Stimulated activated CD4-positive, alpha-beta T cell treated with anti-CD3 and anti-CD28 coated beads, Interleukin-2, amount 100 ng/mL, for 4 hours (primary cell): Measurements from ENCODE around the gene TBK1.

Source experiments
- DNase-seq: peaks from one replicate; pipeline ENCODE4 v3.0.0-alpha.2; 2020; ENCODE audit warnings: low read depth

TBK1 gene

DNA sequence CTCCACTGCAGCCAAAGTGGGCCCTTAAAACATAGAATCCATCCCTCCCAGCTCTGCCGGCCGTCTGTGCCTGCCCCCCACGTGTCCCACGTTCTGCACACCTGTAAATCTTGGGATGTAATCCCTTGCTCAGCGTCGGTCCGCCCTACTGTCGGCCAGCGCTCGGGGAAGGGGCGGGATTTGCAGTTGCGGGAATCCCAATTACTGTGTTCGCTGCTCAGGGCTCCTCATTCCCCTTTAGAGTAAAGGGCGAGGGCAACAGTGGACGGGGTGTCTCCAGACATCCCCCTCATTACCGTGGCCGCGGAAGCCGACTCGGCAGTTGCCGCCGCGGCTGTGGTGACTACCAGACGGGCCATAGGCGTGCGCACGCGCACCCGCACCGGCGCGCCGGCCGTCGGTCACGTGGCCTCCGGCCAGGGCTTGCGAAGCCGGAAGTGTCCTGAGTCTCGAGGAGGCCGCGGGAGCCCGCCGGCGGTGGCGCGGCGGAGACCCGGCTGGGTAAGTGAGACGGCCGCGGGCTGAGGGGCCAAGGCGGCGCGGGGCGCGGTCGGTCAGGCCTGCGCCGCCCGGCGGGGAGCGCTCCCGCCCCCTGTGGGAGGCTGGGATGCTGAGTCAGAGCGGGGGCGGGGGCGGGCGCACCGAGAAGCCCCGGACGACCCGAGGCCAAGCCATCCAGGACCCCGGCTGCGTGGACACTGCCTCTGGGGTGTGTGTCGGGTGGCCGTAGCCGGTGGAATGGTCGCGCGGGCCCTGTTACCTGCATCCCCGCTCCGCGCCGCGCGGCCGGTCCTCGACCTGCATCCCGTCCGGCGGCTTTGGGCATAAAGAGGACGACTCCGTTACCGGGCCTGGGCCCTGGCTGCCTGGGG lies at the start of gene TBK1:
Gene TBK1, plus strand, starts transcription at position 434 of the 872 bp plus-strand sequence. CDS start 3,751 bp downstream, outside the sequence.
- peak; percentile 39 for DNase-seq

- no peak for DNase-seq
Observed at GRCh38 chr12:64402181-64402580, 49.7 kb upstream of the TBK1 start.

DNA sequence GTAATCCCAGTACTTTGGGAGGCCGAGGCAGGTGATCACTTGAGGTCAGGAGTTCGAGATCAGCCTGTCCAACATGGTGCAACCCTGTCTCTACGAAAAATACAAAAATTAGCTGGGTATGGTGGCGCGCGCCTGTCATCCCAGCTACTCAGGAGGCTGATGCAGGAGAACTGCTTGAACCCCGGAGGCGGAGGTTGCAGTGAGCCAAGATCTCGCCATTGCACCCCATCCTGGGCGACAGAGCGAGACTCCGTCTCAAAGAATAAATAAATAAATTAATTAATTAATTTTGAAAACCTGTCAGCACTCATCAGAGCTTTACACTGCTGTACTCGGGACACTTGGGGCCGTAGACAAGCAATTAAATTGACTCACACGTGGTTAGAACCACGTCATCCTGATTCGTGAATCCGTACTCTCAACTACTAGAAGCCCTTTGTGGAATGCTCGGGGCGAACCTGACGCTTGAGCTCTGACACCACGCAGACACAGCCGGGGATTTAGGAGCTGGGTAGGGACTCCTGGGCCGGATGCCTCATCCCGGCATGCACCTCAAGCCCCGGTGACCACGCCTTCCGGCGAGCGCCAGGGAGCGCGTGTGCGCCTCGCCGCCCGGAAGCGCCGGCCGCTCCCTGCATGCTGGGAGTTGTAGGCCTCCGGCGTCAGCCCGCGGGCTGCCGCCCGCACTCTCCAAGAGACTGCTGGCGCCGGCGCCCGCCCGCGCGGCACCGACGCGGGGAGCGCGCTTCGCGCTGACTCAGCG lies 48.0 kb upstream of the TBK1 start, which contains the start of gene XPOT:
Gene XPOT, plus strand, starts transcription at position 686 of the 763 bp plus-strand sequence. CDS start 5,644 bp downstream, outside the sequence.
- DNase-seq = peak; percentile 92

GRCh38 chr12:64404470-64405256 lies 47.3 kb upstream of the TBK1 start:
- peak; percentile 75 for DNase-seq

DNA sequence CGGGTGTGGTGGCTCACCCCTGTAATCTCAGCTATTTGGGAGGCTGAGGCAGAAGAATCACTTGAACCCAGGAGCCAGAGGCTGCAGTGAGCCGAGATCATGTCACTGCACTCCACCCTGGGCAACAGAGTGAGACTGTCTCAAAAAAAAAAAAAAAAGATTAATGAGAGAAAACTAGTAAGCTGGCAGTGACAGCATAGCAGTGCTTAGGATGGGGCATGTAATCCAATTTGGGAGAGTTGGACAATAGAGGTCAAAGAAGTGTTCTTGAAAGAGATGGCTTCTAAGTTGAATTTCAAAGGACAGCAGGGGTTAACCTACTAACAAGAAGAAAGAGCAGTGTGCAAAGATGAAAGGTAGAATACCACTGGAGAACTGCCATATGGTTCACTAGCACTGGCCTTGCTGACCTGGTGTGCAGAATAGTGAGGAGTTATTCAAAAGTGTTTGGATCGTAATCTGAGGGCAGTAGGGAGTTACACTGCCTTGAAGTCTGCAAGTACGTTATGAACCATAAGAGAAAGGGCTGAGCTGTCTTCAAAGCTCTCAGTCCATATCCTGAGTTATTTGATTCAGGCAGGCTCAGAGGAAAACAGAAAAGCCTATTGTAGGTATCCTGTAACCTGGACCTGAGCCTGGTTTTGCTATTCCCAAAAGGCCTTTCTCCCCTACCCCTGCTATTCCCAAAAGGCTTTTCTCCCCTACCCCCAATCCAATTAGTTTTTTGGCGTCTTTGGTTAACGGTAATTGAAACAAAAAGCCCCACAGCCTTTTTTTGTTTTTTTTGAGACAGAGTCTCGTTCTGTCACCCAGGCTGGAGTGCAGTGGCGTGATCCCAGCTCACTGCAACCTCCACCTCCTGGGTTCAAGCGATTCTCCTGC lies 44.3 kb upstream of the TBK1 start:
- no peak for DNase-seq

DNA sequence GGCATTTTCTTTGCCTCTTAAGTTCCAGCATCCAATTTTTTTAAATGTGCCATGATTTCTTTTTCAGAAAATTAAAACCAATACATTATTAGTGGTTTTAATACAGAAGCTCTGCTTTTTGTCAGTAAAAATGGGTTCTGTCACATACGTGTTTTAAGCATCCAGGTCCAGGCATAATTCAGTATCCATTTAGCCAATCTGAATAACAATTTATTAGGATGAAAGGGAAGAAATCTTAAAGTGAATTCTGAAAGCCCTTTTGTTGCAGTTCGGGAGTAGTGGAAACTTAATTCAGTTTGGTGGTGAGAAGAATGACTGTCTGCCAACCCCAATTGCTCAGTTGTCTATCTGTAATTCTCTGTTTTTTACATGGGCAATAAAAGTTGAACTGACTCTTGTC lies 40.5 kb upstream of the TBK1 start:
- DNase-seq = no peak

DNA sequence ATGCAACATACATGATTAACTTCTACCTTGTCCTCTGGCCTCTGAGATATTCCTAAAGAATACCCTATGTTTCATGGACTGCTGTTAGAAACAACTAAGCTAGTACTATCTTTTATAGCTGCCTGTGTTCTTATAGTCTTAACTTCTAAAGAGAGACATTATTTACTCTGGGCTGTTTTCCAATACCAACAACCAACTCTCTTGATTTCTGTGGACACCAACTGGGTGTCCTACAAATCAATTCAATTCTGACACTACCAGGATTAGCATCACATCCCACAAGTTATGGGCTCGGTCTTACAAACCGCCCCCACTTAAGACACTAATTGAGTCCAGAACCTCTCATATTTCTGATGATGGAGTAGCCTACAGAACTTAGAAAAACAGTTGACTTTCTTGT lies 39.5 kb upstream of the TBK1 start:
- DNase-seq = no peak

DNA sequence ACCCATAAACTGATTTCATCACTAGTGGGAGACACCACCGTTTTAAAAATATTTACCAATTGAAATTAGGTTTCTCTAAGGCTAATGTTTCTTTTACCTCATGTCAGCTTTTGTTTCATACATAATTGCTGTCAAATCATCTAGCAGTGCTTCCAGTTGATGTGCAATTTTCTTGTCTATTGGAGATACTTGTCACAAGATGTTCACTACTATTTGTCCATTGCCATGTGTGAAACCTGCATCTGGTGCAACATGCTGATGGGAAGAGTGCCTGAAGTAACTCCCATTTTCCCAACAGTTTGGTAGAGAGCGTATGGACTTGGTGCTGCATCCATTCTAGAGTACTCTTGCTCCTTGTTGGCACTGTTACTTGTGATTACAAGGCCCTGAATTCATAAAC lies 38.0 kb upstream of the TBK1 start:
- no peak for DNase-seq

DNA sequence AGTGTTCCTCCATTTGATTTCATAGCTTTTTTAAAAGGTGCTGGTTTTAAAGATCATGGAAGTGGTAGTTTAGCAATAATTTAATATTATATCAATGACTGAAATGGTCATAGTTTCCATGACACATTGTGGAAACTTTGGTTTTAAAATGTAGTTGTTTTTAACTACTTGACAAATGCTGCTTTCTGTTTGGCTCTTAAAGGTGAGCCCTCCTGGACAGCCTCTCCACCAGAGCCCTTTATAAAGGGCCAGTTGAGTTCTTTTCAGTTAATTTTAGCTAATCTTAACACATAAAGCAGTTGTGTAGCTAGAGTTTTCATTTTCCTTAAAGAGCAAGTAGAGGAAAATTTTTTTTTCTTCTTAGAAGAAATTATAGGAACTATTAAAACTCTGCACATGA lies 33.7 kb upstream of the TBK1 start:
- no peak for DNase-seq

GRCh38 chr12:64419696-64420095 lies 32.2 kb upstream of the TBK1 start:
- no peak for DNase-seq

- no peak for DNase-seq
Observed at GRCh38 chr12:64427988-64428387, 23.9 kb upstream of the TBK1 start.

DNA sequence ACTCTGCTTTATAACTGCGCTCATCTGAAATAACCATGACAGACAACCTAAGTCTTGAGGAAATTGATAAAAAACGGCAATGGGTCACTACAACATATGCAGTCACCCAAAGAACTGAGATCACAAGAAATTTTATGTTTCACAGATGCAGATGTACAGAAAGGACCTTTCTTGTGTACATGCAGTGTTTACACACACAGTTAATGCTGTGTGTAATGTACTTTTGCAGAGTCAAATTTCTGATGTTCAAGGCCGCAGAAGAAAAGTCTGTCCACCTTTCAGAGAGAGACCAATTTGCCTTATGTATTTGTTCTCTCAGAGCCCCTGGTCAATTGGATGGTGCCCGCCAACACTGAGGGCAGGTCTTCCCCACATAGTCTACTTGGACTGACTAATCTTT lies 23.0 kb upstream of the TBK1 start:
- no peak for DNase-seq

GRCh38 chr12:64430886-64431285 lies 21.0 kb upstream of the TBK1 start:
- DNase-seq = no peak

GRCh38 chr12:64431791-64432190 lies 20.1 kb upstream of the TBK1 start:
- no peak for DNase-seq

DNA sequence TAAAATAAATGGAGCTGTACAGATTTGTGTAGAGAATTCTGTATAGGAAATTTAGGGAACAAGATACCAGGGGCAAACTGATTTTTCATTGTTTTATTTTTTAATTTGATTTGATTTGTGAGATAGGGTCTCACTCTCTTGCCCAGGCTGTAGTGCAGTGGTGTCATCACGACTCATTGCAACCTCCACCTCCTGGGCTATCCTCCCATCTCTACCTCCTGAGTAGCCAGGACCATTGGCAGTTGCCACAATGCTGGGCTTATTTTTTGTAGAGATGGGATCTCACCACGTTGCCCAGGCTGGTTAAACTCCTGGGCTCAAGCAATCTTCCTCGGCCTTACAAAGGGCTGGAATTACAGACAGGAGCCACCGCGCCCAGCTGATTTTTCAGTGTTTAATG lies 18.0 kb upstream of the TBK1 start:
- DNase-seq = no peak

- DNase-seq = no peak
Observed at GRCh38 chr12:64440100-64440499, 11.8 kb upstream of the TBK1 start.

DNA sequence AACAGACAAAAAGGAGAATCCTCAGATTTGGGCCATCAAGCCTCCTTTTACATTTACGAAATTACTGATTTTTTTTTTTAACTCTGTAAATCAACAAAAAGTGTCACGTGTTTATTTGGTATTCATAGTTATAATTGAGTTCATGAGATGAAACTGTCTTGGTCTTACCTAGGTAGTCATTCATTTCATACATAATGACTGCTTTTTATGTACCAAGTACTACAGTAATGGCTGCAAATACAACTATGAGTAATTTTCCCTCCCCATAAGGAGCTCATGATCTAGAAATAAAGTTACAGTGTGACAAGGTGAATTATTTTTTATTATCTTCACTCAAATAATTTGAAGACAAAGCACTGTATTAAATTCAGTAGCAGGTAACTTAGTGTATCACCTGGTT lies 6.4 kb upstream of the TBK1 start:
- DNase-seq = no peak

- DNase-seq = no peak
Observed at GRCh38 chr12:64446295-64446694, 5.6 kb upstream of the TBK1 start.

GRCh38 chr12:64450057-64450640 lies 1.8 kb upstream of the TBK1 start:
- no peak for DNase-seq

- DNase-seq = no peak
Observed at GRCh38 chr12:64450711-64451486, 1.0 kb upstream of the TBK1 start.
